HG03108 (cell line): ENCODE results near the gene PGC.

ENCODE experiments used
- ATAC-seq: cut with Tn5 transposase; IDR thresholded peaks from one replicate; pipeline ENCODE4 v1.9.1; 2021; ENCODE audit warnings: moderate library complexity; ENCODE audit not compliant: unreplicated experiment

The PGC gene

GRCh38 chr6:41716516-41717391 lies 30.4 kb downstream of the PGC start:
- no peak for ATAC-seq

DNA sequence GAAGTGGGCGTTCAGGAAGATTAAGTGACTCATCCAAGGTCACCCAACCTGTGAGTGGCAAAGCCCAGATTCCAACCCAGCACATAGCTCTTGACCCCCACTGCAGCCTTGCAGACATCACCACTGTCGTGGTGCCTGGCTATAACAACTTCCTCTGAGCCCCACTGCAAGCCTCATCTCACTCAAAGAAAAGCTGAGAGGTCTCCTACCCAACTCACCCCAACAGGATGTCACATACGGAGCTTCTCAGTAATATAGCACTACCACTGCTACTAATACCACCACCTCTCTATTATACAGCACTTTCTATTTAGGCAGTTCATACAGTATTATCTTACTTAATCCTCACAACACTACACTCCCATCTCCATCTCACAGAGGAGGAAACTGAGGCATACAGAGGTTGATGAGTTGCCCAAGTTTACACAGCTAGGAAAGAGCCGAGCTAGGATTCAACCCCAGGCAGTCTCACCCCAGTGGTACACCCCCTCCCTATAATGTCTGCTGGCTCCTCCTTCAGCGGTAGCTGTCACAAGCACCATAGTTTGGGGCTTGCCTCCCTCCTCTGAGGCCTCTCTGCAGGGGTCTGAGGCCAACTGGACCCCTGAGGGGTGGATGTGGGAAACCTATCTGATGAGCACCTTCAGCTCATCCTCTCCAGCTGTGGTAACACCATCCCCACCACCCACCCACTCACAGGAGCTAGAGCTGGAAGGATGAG lies 31.2 kb downstream of the PGC start:
- ATAC-seq = no peak

- no peak for ATAC-seq
These were observed 32.5 kb downstream of the PGC start for GRCh38 chr6:41714556-41715273.

DNA sequence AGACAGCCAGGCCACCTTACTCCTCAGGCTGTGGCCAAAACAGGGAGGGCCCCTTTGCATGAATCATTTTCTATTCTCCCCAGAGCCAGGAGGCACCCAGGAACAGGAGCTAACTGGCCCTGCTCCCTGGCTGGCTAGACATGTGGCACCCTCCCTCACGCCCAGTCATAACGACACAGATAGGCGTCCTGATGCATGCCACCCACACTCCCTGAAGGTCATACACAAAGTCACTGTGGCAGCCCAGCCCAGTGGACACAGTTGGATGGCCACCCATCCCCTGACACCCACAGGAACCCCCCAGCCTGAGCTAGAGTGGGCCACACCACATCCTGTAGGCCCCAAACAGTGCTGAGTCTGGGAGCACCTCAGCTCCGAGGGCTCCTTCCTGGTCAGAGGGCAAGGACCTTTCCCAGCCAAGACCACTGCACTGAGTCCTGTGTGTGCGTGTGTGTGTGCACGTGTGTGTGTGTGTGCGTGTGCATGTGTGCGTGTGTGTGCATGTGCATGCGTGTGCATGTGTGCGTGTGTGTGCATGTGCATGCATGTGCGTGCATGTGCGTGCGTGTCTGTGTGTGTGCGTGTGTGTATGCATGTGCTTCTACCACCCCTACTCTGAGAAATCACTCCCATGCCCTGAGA lies 33.4 kb downstream of the PGC start:
- peak; percentile 59 for ATAC-seq

DNA sequence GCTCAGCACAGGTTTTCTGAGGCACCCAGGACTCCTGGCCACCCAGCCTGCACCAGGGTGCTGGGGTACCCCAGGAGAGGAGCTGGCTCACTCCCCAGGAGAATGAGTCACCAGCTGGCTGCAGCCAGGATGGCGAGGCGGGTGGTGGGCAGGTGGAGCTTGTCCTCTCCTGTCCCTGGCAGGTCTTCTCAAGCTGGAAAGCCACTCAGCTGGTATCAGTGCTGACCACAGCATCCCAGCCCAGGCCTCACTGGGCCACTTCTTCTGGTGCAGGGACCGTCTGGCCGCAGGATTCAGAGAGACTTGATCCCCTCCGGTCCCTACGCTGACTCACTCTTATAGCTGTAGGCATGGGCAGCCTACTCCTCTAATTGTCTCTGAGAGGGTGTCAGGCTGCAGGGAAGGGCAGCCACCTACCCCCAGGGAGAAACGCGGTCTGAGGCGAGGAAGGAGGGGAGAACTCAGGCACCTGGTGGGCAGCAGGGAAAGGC lies 34.0 kb downstream of the PGC start:
- ATAC-seq = no peak

DNA sequence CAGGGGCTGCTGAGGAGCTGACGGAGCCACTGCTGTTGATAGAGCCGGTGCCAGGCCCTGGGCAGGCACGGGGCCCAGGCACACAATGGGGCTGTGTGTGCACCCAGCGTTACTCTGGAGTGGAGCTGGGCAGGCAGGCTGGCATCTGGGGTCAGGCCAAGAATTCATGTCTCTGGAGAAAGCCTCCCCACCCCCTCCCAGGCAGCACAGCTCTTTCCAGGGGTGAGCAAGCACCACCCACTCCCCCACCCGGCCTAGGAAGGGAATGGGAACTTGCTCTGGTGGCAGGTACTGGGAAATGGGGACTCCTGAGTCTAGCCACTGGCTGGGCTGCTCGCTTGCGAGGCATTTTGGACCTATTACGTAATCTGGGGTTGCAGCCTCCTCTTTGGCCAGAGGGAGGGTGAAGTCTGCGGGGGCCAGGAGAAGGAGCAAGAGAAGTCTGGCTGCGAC lies 34.5 kb downstream of the PGC start:
- no peak for ATAC-seq

GRCh38 chr6:41711323-41712038 lies 35.7 kb downstream of the PGC start:
- ATAC-seq = no peak

- ATAC-seq = no peak
These were observed 37.8 kb downstream of the PGC start for GRCh38 chr6:41709375-41709774.

GRCh38 chr6:41708856-41709255 lies 38.3 kb downstream of the PGC start:
- no peak for ATAC-seq

DNA sequence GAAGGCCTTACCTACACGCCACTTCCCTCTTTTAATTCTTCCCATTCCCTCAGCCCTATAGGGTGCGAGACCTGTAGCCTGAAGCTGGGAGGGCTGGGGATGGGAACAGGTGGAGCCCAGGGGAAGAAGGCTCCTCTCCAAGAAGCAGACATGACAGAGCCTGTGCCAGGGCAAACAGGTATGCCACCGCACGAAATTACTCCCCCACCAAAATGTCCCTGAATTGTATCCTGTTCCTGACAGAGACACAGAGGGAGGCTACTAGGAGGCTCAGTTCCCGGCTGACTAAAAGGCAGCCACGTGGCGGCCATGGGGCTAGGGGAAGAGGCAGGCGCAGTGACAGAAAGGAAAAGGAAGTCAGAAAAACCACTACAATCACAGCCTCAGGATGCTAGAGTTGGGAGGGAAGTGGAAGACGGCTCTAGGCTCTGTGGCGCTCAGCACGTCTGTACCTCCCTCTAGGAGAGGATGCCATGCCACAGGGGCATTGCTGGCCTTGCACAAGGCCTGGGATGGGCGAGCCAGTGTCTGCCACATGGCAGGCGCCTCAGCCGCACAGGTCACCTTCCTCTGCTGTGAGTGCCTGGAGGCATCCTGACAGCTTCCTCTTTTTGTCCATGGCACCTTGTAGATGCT lies 39.5 kb downstream of the PGC start:
- no peak for ATAC-seq

- no peak for ATAC-seq
These were observed 40.2 kb downstream of the PGC start for GRCh38 chr6:41706876-41707564.

GRCh38 chr6:41705996-41706835 lies 41.0 kb downstream of the PGC start:
- ATAC-seq = peak; percentile 65

GRCh38 chr6:41705311-41705995 lies 41.7 kb downstream of the PGC start:
- no peak for ATAC-seq

DNA sequence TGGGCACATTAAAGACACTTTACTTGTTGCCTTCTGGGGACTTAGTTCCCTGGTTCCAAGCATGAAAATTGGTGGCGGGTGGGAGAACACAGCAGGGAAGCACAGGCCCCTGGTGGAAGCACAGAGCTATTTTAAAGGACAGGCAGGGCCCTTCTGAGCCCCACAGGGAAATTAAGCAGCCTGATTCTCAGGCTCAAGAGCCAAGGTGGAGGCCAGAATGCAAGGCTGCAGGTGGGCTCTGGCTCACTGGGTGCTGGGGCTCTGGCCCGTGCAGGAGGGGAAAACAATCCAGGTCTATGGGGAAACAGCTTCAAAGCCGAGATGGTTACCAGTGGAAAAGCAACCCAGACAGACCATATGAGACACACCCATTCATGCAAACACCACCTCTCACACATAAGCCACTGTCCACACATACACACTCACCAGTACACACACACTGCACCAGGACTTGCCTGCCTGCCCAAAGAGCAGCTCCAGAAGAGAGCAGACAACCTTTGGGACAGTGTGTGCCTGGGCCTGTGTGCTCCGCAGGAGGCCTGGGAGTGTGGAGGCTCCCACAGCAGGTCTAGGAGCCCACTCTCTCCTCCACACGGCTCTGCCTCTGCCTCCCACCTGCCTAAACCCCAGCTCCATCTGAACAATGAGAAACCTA lies 42.4 kb downstream of the PGC start:
- no peak for ATAC-seq

- no peak for ATAC-seq
These were observed 43.2 kb downstream of the PGC start for GRCh38 chr6:41704028-41704427.

- no peak for ATAC-seq
These were observed 44.3 kb downstream of the PGC start for GRCh38 chr6:41702771-41703494.
